Activated CD8-positive, alpha-beta memory T cell treated with anti-CD3 and anti-CD28 coated beads, Interleukin-2, amount 50 U/mL, for 4 hours (primary cell): ENCODE data around the gene RTN4.
"Not testable (repeated sequence)": the region's sequence is repeated elsewhere in the genome, so short reads cannot be mapped to it uniquely, and the experiment has no call there.

ENCODE experiments used
- DNase-seq: peaks from one replicate; pipeline ENCODE4 v3.0.0-alpha.2; 2020

Gene RTN4

DNA sequence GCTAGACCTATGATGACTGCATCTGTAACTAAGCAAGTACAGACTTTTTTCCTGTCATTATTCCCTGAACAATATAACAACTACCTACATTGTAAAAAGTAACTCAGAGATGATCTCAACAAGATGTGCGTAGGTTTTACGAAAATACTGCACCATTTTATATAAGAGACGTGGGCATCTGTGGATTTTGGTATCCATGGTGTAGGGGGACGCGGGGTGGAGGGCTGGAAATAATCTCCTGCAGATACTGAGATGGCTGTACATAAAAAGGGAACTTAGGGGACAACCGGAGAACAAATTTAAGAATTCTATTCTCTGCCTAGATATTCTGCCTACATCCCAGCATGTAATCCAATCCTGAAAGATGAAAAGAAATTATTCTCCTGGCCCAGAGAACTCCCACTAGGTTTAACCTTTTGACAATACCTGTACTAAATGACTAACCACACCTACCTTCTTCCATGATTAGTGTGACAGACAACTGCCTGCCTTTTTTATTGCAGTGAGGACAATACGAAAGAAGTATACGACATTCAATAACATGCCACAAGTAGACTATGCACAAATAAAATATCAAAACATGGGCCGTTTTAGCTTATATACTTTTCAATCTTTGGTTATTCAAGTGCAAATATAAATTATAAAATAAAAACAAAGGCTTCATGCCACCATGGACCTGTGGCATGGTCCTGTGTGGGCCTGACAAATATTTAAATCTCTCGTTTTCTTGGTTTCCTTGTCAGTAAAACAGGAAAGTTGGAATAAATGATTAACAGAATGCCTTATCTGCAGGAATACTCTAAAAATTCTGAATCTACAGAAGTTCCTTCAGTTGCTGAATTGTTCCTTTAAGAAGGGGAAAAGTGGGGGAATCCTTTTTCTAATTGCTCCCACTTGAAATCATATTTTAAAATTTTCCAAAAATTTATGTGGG lies 46.3 kb downstream of the RTN4 start:
- DNase-seq: no peak

DNA sequence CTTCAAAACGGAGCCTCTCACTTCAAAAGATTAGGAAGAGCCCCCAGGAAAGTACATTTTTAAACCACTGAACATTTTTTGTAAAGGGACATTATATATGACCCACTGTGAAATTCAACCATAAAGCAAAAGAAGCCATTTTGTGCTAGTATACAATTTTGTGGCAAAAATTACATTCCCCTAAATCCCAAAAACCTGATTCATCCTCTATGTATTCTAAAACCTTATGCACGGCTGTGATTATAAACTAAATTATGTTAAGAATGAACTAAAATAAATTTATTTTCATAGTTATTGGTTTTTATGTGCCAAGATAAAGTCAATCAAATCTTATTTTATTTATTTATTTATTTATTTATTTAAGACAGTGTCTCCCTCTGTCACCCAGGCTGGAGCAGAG lies 48.5 kb downstream of the RTN4 start:
- no peak for DNase-seq

DNA sequence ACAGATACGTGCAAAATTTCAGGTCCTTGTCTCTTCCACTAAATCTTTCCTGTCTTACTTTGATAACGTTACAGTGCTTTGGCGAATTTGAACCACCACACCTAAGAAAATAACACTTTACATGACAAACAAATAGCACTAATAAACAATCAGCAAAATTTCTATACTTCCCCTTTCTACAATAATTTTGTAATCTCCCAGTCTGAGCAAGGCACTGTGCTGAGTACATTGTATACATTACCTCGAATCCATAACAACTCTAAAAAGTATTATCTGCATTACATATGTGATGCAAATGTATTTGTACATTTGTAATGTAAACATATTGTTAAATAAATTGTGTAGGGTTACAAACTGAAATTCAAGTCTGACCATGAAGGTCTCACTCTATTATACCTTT lies 49.9 kb downstream of the RTN4 start:
- no peak for DNase-seq

DNA sequence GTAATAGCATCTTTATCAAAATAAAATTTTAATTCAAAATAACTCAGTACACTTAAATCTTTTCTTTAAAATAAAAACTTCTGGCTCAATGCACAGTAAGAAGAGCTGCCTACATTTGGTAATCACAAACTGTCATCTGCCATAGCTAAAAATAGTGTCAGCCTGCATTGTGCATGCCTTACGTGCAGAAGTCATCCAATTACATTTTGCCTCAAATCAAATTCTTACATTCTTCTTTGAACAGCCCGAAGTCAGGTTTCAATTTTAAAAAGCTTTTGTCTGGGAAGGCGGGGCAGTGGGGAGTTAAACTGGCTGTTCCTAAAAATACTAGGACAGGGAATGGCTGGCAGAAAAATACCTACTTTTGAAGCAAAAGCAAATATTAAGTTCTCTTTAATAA lies 51.1 kb downstream of the RTN4 start:
- no peak for DNase-seq

GRCh38 chr2:54997826-54998225 lies 52.4 kb downstream of the RTN4 start:
- DNase-seq: no peak

GRCh38 chr2:54995553-54995952 lies 54.7 kb downstream of the RTN4 start:
- DNase-seq: no peak

DNA sequence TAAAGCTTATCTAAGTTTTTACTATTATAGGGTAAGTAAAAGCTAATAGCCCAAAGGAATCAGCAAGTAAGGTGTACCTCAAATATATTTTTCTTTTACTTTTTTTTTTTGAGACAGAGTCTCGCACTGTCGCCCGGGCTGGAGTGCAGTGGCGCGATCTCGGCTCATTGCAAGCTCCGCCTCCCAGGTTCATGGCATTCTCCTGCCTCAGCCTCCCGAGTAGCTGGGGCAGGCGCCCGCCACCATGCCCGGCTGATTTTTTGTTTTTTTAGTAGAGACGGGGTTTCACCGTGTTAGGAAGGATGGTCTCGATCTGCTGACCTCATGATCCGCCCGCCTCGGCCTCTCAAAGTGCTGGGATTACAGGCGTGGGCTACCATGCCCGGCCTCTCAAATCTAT lies 59.6 kb downstream of the RTN4 start:
- not testable (repeated sequence) for DNase-seq

DNA sequence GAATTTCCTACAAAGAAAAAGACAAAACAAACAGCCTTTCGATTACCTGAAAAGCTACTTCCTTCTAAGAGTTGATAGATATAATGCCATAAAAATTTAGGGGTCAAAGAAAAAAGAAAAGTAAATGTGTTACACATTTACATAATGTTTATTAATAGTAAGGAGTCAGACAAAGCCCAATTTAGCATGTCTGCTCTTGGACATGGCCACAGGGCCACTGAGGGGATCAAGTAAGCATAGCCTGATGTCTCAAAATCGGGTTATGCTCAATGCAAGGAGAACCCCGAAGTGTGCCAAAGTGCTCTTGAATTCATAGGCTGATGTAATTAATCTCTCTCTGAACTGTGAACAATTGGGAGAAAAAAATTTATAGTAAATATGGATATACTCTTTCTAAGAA lies 61.6 kb downstream of the RTN4 start:
- DNase-seq: no peak

DNA sequence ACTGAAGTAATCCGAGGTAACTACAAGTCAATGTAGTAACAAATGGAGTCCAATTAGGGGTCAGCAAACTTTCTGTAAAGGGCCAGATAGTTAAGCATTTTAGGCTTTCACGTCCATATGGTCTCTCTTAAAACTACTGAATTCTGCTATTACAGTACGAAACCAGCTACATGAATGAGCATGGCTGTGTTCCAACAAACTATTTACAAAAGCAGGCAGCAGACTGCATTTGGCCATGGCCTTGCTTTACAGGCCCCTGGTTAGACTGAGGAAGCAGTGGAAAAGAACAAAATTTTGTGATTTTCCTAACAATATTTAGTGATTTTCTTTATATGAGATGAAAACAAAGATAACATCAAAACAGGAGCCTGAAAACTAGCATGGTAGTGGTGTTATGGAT lies 64.0 kb downstream of the RTN4 start:
- no peak for DNase-seq

DNA sequence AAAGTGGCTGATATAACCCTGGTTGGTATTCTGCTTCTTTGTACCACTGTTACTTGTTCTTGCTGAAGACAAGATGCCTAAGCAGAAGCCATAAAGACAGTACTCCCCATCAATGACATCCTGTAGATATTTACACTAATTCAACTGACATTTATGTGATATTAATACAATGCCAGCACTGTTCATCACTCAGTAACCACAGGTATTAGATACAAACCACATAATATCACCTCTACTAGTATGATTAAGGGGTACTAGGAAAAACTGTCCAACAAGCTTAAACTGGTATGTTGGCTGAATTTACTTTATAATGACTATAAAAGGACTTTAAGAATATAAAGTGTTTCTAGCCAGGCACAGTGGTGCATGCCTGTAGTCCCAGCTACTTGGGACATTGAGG lies 65.8 kb downstream of the RTN4 start:
- DNase-seq: no peak

DNA sequence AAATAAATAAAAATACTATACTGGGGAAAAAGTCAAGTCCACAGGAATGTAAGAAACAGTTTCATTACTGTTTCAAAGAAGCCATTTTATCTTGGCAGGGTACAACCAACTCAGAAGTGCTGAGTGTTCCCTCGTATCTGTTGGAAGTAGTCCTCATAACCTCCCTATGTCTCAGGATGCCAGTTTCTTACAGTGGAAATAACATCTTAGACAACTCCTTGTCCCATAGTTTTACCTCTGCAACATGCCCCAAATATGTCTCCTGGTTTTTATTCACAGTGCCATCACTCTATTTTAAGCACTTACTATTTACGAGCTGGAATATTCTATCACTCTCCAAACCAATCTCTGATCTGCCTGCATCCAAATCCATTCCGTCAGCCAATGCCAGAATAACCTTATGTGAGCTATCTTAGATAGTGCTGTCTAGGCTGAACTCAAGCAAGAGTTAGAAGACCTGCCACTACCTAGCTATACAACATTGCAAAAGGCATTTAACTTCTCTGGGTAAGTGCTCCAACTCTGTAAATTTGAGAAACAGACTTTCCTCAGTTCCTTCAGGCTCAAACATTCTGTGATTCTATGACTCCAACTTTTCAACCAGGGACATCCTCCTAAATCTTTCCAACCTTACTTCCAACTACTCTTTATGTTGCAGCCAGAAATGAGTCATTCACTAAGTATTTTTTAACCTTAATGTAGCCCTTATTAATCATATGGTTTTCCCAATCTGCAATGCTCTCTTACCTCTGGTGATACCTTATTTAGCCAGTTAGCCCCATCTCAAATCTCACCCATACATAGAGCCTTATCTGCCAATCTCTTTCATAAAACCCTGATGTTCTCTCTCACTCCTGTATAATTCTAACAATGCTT lies 66.7 kb downstream of the RTN4 start:
- DNase-seq: no peak

GRCh38 chr2:54981385-54981784 lies 68.9 kb downstream of the RTN4 start:
- no peak for DNase-seq

DNA sequence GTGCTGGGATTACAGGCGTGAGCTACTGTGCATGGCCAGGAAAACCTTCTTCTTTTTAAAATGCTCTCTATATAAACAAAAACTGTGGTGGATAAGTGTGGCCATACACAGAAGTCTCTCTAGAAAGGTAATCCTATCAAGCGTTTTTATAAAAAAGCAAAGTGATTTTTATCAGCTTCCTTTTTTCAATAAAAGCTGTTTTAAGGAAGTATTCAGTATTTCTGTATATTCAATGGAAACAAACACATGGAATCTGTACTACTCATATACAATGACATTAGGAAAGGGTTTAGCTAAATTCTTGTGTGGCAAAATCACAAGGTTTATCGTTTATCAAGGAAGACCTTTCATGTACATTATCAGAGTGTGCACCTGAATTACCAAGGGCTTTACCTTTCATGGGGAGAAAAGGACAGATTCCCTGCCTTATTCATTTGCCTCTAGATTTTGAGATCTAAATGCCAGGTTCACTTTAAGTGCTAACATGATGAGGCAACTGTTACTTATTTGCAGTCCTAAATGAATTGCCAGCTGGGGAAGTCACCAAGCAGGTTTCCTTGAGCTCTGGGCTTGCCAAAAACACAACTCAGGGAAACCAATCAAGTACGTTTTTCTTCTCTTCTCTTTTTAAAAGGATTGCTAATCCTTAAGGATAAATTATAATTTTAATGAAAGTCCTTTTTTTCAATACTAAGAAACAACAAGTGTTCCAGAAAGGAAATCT lies 70.8 kb downstream of the RTN4 start:
- DNase-seq: no peak

GRCh38 chr2:54977149-54977548 lies 73.1 kb downstream of the RTN4 start:
- no peak for DNase-seq

DNA sequence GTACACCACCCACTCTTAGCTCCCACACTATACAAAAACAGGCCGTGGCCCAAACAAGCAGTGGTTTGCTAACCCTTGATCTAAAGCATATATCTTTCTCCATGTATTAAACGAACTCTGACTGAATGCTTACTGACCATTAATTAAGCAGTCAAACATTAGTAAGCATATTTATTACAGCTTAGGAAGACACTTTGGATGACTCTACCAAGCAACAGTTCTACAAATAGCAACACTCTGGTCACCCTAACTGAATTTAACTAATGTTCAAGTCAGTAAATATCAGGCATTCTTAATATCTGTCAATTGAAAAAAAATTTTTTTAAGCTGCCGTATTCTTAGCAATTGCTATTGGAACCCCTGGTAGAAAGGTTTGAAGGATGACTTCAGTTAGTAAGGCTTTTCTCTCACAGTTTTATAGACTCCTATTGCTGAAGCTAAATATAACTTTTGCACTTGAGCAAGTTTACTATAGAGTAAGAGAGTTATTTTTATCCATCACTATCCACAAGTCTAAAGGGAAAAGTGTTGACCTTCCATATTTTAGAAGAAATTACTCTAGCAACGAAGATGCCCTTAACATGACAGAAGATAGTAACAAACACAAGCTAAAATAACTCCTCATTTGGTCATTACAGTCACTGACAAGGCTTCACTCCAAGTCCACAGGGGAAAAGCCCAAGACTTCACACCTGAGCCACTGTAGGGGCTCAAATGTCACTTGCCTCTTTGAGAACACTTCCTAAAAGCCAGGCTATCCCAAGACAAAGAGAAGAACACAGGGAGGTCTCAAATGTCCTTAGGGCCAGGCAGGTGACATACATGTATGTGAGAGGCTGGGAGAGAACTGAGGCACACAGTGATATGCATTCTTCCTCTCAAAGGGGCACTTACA lies 74.4 kb downstream of the RTN4 start:
- no peak for DNase-seq

GRCh38 chr2:54975175-54975574 lies 75.1 kb downstream of the RTN4 start:
- no peak for DNase-seq

- no peak for DNase-seq
These were observed 80.3 kb downstream of the RTN4 start for GRCh38 chr2:54969940-54970338.

DNA sequence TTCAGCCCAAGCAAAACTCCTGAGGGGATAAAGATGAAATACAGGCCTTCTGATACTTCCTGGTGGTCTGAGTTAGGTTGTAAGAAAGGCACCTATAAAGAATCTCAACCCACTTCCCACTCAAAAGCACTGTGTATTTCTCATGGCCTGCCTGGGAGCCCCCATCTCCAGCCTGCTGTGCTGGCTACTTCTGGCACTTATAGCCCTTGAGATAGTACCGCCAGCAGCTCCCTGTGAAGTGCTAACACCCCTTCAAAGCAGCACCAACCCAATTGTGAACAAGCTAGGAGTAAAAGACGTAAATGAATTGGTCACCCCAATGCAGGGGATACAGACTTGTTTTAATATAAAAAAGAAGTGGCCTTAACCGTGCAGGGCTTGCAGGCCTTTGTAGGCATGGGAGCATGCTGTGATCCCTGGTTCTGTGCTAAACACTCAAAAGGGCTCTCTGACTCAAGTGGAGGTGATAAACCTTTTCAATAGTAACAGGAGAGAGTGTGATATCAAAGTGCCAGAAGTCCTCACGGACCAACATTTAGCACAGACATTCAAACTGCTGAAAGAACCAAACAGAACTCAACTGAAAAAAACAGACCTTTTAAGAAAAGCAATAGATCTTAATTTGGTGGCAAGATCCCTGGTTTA lies 80.8 kb downstream of the RTN4 start:
- DNase-seq: no peak

GRCh38 chr2:54968561-54969218 lies 81.6 kb downstream of the RTN4 start:
- no peak for DNase-seq

DNA sequence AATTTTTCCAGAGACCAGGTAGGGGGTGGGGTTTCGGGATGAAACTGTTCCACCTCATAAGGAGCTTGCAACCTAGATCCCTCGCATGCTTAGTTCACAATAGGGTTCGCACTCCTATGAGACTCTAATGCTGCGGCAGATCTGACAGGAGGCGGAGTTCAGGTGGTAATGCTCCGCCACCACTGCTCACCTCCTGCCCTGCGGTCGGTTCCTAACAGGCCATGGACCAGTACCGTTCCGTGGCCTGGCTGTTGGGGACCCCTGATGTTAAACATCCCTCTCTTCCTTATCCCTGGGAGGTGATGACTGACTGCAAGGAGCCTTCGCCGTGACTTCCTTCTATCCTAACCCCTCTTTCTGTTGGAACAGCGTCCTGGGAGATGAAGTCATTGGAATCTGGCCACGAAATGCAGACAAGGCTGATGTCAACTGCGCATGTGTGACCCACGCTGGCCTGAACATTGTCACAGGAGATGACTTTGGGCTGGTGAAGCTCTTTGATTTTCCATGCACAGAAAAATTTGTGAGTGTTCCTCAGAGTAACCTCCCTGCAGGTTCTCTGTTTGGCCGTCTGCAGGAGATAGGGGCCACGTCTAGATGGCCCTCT lies 82.4 kb downstream of the RTN4 start:
- no peak for DNase-seq

GRCh38 chr2:54967269-54967668 lies 83.0 kb downstream of the RTN4 start:
- no peak for DNase-seq
